Activated naive CD4-positive, alpha-beta T cell treated with anti-CD3 and anti-CD28 coated beads for 36 hours (primary cell): ENCODE results near the gene SLC50A1. TPM values are rescaled to one million over a fixed set of nuclear protein-coding genes. Genes with fewer than 3 reads are reported as not detected.
"Not testable (repeated sequence)": the region's sequence is repeated elsewhere in the genome, so short reads cannot be mapped to it uniquely, and the experiment has no call there.

Source experiments
- CTCF ChIA-PET: fragments of 350-600 bp; sonication (Branson Sonifier 250); formaldehyde crosslinking; loops from one replicate; lab custom pipeline; 2021; ENCODE audit warnings: antibody characterized with exemption; lab: Charles Lee
- DNase-seq: peaks from one replicate; pipeline ENCODE4 v3.0.0-alpha.2; 2020
- H3K27ac Mint-ChIP-seq: one replicate; pipeline ENCODE4 v1.8.0; 2021; ENCODE audit warnings: mild to moderate bottlenecking, mixed read lengths
- H3K27me3 Mint-ChIP-seq: one replicate; pipeline ENCODE4 v1.8.0; 2021; ENCODE audit warnings: low read depth, mixed read lengths
- H3K36me3 Mint-ChIP-seq: one replicate; pipeline ENCODE4 v1.8.0; 2021; ENCODE audit warnings: low read depth, mixed read lengths
- H3K4me1 Mint-ChIP-seq: one replicate; pipeline ENCODE4 v1.8.0; 2021; ENCODE audit warnings: low read depth, mixed read lengths
- H3K4me3 Mint-ChIP-seq: one replicate; pipeline ENCODE4 v1.8.0; 2021; ENCODE audit warnings: mild to moderate bottlenecking, moderate library complexity, mixed read lengths
- H3K9me3 Mint-ChIP-seq: one replicate; pipeline ENCODE4 v1.8.0; 2021; ENCODE audit warnings: mixed read lengths
- intact Hi-C: fragments of 100-400 bp; cut with micrococcal nuclease; formaldehyde crosslinking; loops from one replicate; pipeline ENCODE4 v1.15.1; 2023
- total RNA-seq, 2 experiments: library from RNA; stranded (reverse); gene quantifications; one replicate each; pipeline ENCODE4 v1.2.3, GENCODE V29; 2021

Gene SLC50A1
- total RNA-seq, 2 experiments from 2014 or later = 48.4 to 52.7 TPM

DNA sequence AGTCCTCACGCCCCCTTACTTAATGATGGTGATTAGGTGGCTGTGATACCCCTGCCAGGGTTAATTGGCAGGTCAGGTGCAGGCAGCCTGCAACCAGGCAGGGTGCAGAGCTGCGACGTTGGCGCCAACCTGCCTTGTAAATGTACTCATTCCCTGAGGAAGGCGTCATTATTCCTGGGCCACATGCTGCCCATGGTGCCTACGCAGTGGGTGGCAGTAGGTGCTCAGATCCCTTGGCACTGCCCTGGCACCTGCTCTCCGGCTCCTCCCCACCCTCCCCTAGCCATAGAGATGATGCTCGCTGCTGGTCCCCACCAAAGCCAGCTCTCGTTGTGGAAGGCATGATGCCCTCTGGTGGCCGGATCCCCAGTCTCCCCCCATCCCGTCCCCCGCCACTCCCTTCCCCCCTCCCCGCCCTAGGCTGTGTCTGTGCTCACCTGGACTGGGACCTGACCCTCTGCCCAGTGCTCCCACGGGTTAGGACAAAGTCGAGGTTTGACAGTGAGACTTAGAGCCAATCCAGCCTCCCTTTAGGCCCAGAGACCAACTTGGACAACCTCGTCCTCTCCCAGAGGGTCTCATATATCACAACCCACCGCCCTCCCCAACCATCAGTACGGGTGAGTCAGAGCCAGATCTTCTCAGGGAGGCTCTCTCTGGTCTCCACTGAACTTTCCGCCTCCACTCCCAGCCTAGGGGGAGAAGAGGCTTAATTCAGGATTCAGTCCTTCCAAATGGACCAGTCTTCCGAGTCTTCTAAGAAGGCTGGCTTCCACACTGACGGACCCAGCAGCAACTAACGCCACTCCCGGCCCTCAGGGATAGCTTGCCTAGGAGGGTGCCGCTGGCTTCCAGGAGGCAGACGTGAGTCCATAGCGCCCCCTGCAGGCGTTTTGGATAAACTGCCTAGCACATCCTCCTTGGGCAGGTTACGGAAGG lies 31.8 kb downstream of the SLC50A1 start:
- H3K4me3 Mint-ChIP-seq = peak overlapping the region; percentile 51
- CTCF ChIA-PET = interaction anchor here (0.6 to 12.0 kb wide), 23 partner anchors 11 to 1444 kb away, joined by 3 to 234 read pairs (median 4); partner anchors contain the start of genes EFNA4 and SLC50A1
- H3K9me3 Mint-ChIP-seq = no peaks in the 10 kb centered on the region
- peaks cover 24% of the 10 kb centered on the region for H3K4me1 Mint-ChIP-seq
- peak; percentile 95 for DNase-seq
- intact Hi-C loops = loop anchor here (1.0 kb wide), 2 partner anchors 76 to 105 kb away; no protein-coding TSS in a partner anchor
- no peak overlapping the region for H3K27ac Mint-ChIP-seq
- no peaks in the 10 kb centered on the region for H3K27me3 Mint-ChIP-seq
- H3K36me3 Mint-ChIP-seq = peaks cover 10% of the 10 kb centered on the region

DNA sequence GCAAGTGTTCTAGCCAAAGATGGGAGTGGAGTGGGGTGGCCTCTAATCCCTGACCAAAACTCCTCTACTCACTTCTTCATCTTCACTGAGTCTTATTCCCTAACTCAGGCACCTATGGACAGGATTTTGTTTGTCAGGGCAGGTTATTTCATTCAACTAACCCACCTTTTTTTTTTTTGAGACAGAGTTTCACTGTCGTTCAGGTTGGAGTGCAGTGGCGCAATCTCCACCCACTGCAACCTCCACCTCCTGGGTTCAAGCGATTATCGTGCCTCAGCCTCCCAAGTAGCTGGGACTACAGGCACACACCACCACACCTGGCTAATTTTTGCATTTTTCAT lies 32.4 kb downstream of the SLC50A1 start:
- H3K27me3 Mint-ChIP-seq, H3K9me3 Mint-ChIP-seq, DNase-seq, H3K27ac Mint-ChIP-seq, H3K4me3 Mint-ChIP-seq: not testable (repeated sequence)
- H3K36me3 Mint-ChIP-seq = peaks cover 10% of the 10 kb centered on the region
- intact Hi-C loops = loop anchor here (1.0 kb wide), 1 partner anchor 106 kb away; no protein-coding TSS in a partner anchor
- CTCF ChIA-PET = interaction anchor here (0.6 to 12.0 kb wide), 22 partner anchors 12 to 748 kb away, joined by 3 to 234 read pairs (median 4); partner anchors contain the start of genes EFNA4 and SLC50A1
- peaks cover 26% of the 10 kb centered on the region for H3K4me1 Mint-ChIP-seq

DNA sequence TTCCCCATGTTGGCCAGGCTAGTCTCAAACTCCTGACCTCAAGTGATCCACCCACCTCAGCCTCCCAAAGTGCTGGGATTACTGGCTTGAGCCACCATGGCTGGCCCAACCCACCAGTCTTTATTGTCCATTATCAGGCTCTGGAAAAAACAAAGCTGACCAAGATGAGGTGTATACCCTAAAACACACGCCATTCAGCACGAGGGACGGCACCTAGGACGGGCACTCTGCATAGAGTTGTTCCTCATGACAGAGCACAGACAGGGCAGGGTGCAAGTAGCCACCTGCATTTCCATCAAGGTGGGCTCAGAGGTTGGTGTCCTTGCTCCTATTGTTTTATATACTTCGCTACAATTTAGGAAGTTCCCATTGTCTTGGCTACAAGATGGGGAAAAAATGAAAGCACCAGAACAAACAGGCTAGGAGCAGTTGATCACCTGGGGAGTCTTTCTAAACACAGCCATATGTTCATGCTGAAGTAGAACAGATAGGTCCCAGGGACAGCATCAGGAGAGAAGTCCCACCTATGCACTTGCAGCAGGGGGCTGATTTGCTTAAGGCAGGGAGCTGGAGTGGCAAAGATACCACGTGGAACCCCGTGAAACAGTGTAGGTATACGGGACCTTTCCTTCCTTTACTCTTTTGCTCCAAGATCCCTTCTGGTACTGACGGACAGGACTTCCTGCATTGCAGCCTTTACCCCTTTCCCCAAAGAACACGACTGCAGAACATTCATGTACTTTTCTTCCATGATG lies 33.0 kb downstream of the SLC50A1 start:
- H3K4me3 Mint-ChIP-seq = no peak overlapping the region
- H3K9me3 Mint-ChIP-seq = no peaks in the 10 kb centered on the region
- no peaks in the 10 kb centered on the region for H3K27me3 Mint-ChIP-seq
- no peak for DNase-seq
- CTCF ChIA-PET = interaction anchor here (0.6 to 12.0 kb wide), 17 partner anchors 12 to 749 kb away, joined by 3 to 234 read pairs (median 4); partner anchors contain the start of genes EFNA4 and SLC50A1
- peaks cover 31% of the 10 kb centered on the region for H3K4me1 Mint-ChIP-seq
- intact Hi-C loops = loop anchor here (1.0 kb wide), 1 partner anchor 106 kb away; no protein-coding TSS in a partner anchor
- H3K36me3 Mint-ChIP-seq = peaks cover 11% of the 10 kb centered on the region
- H3K27ac Mint-ChIP-seq = no peak overlapping the region

DNA sequence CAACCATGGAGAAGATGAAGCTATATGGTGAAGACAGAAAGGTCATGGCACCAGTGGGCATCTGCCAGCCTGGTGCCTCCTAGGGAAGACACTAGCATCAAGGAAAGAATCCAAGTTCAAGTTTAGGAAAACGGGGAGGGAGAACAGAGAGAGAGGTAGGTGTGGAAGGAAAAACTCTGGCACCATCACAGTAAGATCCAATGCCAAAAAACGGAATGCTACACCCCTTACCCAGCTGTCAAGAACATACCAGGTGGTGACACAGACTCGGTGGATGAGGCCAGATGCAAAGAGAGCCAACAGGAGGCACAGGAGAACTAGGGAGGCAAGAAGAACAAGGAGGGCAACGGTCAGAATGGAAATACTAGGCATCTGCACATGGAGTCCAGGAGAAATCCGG lies 33.9 kb downstream of the SLC50A1 start:
- no peak overlapping the region for H3K27ac Mint-ChIP-seq
- H3K4me3 Mint-ChIP-seq = no peak overlapping the region
- peaks cover 37% of the 10 kb centered on the region for H3K4me1 Mint-ChIP-seq
- H3K9me3 Mint-ChIP-seq = no peaks in the 10 kb centered on the region
- no peaks in the 10 kb centered on the region for H3K27me3 Mint-ChIP-seq
- intact Hi-C loops = no loop called here
- DNase-seq = no peak
- CTCF ChIA-PET = interaction anchor here (0.7 to 12.0 kb wide), 5 partner anchors 41 to 130 kb away, joined by 3 to 234 read pairs (median 3); no protein-coding TSS in a partner anchor
- peaks cover 11% of the 10 kb centered on the region for H3K36me3 Mint-ChIP-seq

DNA sequence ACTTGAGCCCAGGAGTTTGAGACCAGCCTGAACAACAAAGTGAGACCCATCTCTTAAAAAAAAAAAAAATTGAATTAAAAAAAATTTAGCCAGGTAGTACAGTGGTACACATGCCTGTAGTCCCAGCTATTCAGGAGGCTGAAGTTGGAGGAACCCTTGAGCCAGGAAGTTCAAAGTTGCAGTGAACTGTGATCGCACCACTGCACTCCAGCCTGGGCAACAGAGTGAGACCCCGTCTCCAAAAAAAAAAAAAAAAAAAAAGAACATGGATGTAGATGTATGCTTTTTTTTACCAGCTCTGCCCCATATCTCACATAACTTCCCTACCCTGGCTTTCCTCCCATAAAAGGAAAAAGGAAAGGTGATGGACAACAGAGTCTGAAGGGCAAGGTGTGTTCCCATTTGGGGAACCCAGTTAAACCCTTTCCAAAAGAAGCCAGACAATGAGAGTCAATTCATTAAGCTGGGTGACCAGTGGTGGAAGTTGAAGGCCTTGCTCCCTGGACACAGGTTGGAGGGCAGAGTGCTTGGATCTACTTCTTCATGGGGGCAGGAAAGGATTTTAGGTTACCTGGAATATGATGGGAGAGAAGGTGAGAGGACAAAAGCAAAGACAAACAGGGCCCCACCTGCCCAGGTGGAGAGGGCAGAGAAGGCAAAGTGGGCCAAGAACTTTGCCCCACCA lies 34.6 kb downstream of the SLC50A1 start:
- H3K9me3 Mint-ChIP-seq = no peaks in the 10 kb centered on the region
- no peaks in the 10 kb centered on the region for H3K27me3 Mint-ChIP-seq
- CTCF ChIA-PET = interaction anchor here (0.6 to 12.0 kb wide), 7 partner anchors 24 to 916 kb away, joined by 3 to 234 read pairs (median 4); no protein-coding TSS in a partner anchor
- DNase-seq = no peak
- intact Hi-C loops = loop anchor here (5.0 kb wide), 1 partner anchor 137 kb away; the partner anchor contains the start of gene FDPS
- H3K36me3 Mint-ChIP-seq = peaks cover 11% of the 10 kb centered on the region
- peaks cover 44% of the 10 kb centered on the region for H3K4me1 Mint-ChIP-seq
- H3K4me3 Mint-ChIP-seq = no peak overlapping the region
- no peak overlapping the region for H3K27ac Mint-ChIP-seq

DNA sequence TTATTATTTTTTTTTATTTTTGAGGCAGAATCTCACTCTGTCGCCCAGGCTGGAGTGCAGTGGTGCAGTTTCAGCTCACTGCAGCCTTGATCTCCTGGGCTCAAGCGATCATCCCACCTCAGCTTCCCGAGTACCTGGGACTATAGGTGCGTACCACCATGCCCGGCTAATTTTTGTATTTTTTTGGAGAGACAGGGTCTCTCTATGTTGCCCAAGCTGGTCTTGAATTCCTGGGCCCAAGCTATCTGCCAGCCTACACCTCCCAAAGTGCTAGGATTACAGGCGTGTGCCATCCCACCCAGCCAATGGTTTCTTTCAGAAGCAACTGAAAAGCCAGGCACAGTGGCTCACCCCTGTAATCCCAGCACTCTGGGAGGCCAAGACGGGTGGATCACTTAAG lies 35.2 kb downstream of the SLC50A1 start:
- Mint-ChIP-seq H3K4me3 (no peak overlapping the region), H3K27ac (no peak overlapping the region), H3K9me3 (no peaks in the 10 kb centered on the region), H3K36me3 (peaks cover 11% of the 10 kb centered on the region), H3K4me1 (peaks cover 46% of the 10 kb centered on the region), H3K27me3 (no peaks in the 10 kb centered on the region)
- intact Hi-C loops = loop anchor here (5.0 kb wide), 1 partner anchor 136 kb away; the partner anchor contains the start of gene FDPS
- DNase-seq = no peak
- CTCF ChIA-PET = interaction anchor here (0.6 to 12.0 kb wide), 6 partner anchors 23 to 815 kb away, joined by 4 to 234 read pairs (median 4); no protein-coding TSS in a partner anchor

DNA sequence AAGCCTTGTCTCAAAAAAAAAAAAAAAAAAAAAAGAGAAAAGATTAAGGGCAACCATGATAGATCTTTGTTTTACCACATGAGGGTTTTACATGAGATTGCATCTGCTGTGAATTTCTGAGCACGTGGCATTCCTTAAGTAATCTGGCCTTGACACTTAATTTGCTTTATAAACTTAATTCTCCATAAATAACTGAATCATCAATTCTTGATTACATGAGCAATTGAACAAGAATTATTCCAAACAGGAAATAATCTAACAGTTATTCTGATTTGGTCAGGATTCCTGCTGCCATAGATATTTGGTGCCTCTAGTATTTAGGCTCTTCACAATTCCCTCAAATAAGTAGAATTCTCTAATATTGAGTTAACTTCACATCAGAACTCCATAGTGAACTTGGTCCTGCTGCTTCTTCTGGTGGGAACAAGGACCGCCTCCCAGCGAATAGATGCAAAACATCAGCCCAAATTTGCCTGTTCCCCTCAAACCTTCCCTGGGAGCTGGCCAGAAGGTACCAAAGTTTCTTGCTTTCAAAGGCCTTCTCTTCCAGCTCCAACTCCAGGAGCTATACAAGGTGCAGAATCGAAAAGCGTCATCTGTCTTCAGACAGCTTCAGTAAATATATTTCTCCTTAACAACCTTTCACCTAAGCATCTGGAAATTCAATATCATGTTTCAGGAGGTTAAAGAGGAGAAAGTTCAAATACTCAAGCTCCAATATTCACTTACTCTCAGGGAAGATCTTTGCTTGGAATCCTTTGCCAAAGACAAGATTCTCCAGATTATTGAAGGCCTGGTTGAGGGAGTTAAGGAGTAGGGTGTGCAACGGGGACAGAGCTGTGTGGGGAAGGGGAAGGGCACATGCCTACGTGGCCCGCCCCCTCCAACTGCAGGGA lies 36.4 kb downstream of the SLC50A1 start:
- Mint-ChIP-seq H3K27ac (peak overlapping the region; percentile 97), H3K36me3 (peaks cover 11% of the 10 kb centered on the region), H3K27me3 (no peaks in the 10 kb centered on the region), H3K9me3 (no peaks in the 10 kb centered on the region), H3K4me3 (peak overlapping the region; percentile 93), H3K4me1 (peaks cover 53% of the 10 kb centered on the region)
- CTCF ChIA-PET = interaction anchor here (0.6 to 12.0 kb wide), 28 partner anchors 8 to 228 kb away, joined by 3 to 234 read pairs (median 6); partner anchors contain the start of genes MTX1, SLC50A1 and THBS3
- no peak for DNase-seq
- intact Hi-C loops = loop anchor here (5.0 kb wide), 1 partner anchor 135 kb away; the partner anchor contains the start of gene FDPS

DNA sequence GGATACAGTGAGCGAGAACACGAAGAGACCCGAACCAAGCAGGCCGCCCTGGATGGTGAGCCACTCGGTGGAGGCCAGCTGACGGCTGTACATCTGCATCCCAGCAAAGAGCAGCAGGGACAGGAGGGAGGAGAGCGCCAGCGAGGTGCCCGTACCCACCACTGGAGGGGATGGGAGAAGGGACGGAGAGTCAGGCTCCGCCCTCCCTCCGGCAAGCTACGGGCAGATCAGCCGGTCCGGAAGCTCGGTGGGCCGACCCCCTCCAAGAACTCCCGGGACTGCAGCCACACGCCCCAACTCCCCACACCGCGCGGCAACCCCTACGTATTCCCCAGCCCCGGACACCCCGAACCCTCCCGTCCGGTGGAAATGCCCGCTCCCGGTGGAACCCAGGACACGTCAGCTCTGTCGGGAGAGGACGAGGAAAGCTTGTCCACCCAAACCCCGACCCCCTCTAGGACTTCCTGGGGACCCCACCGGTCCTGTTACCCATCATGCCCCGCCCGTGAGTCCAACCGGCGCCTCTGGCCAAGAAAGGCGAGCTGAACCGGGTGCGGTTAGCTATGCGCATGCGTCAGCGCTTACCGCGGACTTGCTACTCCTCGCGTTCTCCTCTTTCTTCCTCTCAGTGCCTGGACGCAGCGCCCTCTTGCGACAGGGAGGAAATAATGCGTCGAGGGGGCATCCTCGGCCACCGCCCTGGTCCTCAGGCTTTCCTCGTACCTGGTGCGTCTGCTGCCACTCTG lies 37.3 kb downstream of the SLC50A1 start, which contains the start of gene KRTCAP2:
KRTCAP2 (minus strand) TSS at position 573 of the 746 bp plus-strand sequence; CDS start at position 493, 80 bp downstream.
- no peaks in the 10 kb centered on the region for H3K9me3 Mint-ChIP-seq
- peak; percentile 98 for DNase-seq
- no peaks in the 10 kb centered on the region for H3K27me3 Mint-ChIP-seq
- intact Hi-C loops = loop anchor here (1.0 to 5.0 kb wide), 4 partner anchors 21 to 134 kb away; partner anchors contain the start of genes DPM3, FDPS and SLC50A1
- peaks cover 11% of the 10 kb centered on the region for H3K36me3 Mint-ChIP-seq
- peak within 1 kb of the TSS; percentile 97 for H3K27ac Mint-ChIP-seq
- H3K4me3 Mint-ChIP-seq = peak within 1 kb of the TSS; percentile 93
- CTCF ChIA-PET = interaction anchor here (0.7 to 12.0 kb wide), 35 partner anchors 9 to 382 kb away, joined by 3 to 234 read pairs (median 5); partner anchors contain the start of genes EFNA4, MTX1, SLC50A1 and THBS3
- H3K4me1 Mint-ChIP-seq = peaks cover 46% of the 10 kb centered on the region

DNA sequence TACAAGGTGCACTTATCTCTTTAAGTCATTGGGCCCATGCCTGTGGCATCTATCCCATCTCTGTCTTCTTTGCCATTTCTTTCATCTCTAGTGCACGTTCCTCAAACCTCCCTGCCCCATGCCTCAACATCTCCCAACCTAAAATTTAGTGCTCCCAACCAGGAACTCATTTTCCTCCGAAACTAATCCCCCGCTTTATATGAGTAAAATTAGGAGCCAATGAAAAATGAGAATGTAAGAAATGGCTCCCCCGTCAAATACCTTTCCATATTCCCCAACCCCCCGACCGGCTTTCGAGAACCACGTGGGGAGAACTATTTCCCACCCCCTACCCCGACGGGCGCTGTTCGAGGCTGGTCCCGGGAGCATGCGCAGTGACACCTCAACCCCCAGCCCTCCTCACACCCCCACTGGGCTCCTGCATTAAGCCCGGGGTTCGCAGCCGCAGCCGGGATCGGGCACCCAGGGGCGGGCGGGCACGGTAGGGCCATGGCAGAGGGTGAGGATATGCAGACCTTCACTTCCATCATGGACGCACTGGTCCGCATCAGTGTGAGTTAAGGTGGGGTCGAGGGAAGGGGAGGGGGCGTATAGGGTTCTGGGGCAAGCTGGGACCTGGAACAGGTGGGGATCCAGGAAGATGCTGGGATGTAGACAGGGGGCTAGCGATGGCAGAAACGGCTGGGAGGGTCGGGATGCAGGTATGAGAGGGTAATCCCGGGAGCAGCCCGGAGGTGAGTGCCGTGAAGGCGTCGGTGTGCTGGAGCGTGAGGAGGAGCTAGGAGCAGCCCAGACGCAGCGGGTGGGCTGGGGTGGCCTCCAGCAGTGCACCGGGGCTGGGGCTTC lies 38.0 kb downstream of the SLC50A1 start, which contains the start of gene TRIM46:
TRIM46 (plus strand) TSS at position 372 of the 846 bp plus-strand sequence; CDS start at position 490, 118 bp downstream.
- Mint-ChIP-seq H3K36me3 (peaks cover 11% of the 10 kb centered on the region), H3K9me3 (no peaks in the 10 kb centered on the region), H3K27ac (peak within 1 kb of the TSS; percentile 97), H3K27me3 (no peaks in the 10 kb centered on the region), H3K4me3 (peak within 1 kb of the TSS; percentile 93), H3K4me1 (peaks cover 45% of the 10 kb centered on the region)
- DNase-seq = peak; percentile 69
- intact Hi-C loops = loop anchor here (1.0 to 5.0 kb wide), 4 partner anchors 21 to 134 kb away; partner anchors contain the start of genes DPM3, FDPS and SLC50A1
- CTCF ChIA-PET = interaction anchor here (0.7 to 12.0 kb wide), 31 partner anchors 9 to 156 kb away, joined by 3 to 234 read pairs (median 6); partner anchors contain the start of genes EFNA4, MTX1 and THBS3
